NOMO-1 treated with dmso at 0.1 percent for 144 hours (cell line): ENCODE measurements around the gene AKR7A2.
A peak's percentile ranks its signal among the peaks of the same experiment; 100 is the strongest.

Experiments
- DNase-seq: peaks from one replicate; lab custom pipeline; 2025; ENCODE audit not compliant: unreplicated experiment; lab: John Stamatoyannopoulos, UW

AKR7A2 gene

DNA sequence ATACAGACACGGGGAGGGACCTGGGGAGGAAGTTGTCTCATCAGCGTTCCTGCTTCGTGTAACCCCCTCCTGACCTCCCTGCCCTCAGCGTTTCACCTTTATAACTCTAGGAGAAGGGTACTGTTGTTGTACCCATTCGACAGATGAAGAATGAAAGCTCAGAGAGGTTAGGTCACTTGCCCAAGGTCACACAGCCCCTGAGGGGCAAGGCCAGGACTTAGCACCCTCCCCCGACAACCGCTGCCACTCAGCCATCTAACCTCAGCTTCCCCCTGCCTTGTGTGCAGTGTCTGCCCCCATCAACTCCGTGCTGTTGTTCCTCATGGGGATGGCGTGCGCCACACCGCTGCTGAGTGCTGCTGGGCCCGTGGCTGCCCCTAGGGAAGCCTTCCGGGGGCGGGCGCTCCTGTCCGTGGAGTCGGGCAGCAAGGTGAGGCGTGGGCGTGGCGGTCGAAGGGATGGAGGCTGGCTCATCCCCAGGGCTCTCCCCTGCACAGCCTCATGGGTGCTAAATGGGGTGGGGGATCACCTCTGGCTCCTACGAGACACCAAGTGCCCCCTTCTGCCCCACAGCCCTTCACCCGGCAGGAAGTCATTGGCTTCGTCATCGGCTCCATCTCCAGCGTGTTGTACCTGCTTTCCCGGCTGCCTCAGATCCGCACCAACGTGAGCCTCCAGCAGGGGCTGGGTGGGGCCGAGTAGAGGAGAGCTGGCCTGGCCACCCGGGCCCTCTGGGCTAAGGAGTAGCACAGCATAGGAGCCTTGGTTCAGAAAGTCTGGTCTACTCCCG is 14.2 kb upstream of the AKR7A2 start:
- DNase-seq, result no peak

DNA sequence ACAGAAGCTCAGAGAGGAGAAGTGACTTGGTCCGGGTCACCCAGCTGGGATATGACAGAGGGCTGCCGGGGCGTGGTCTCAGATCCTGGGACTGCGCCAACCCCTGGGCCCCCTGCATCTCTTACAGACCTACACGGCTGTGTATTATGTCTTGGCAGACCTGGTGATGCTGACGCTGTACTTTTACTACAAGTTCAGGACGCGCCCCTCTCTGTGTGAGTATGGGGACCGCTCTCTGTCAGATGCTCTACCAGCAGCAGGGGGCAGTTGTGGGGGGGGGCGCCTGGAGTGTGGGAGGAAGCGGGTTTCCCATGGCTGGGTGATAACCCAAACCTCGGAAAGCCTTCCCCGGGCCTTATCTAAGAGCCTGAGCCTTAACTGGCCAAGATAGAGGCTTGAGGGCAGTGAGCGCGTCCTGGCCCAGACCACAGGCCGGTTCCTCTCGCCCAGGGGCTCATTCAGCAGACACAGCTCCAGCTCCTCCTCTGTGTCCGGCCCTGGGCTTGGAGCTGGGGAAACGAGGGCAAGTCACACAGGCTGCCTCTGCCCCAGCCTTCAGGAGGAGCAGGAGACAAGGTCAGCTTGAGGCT is 13.5 kb upstream of the AKR7A2 start:
- no peak for DNase-seq

- DNase-seq, result no peak
Observed at GRCh38 chr1:19324665-19324990, 12.7 kb upstream of the AKR7A2 start.

DNA sequence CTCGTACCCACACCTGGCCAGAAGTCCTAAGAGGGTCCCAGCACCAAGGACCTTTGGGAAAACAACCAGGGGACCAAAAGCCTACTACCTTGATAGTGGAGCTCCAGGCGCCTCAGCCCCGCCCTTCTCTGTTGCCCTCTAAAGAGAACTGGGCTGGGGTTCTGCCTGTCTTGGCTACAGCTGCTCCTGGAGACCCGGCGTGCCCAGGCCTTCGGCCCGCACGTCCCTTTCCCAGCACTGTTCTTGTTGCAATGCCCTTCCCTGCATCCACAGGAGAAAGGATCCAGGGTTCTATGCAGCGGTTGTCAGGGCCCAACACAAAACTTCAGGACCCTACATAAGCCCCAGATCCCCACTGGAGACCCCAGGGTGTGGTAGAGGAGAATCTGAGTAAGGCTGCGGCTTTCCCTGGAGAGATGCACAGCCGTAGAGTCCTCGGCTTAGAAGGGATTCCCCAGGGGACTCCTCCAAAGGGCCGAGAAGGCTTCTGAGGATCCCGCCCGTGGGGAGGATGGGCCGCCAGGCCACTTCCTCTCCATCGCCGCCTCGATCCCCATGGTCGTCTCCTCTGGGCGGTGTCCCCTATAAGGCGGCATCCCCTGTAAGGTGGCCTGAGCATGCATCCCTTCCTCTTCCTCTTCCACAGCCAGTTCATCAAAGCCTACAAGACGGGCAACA is 12.2 kb upstream of the AKR7A2 start:
- no peak for DNase-seq

GRCh38 chr1:19322481-19322880 is 10.5 kb upstream of the AKR7A2 start:
- DNase-seq, result no peak

GRCh38 chr1:19321071-19321470 is 9.1 kb upstream of the AKR7A2 start:
- no peak for DNase-seq

DNA sequence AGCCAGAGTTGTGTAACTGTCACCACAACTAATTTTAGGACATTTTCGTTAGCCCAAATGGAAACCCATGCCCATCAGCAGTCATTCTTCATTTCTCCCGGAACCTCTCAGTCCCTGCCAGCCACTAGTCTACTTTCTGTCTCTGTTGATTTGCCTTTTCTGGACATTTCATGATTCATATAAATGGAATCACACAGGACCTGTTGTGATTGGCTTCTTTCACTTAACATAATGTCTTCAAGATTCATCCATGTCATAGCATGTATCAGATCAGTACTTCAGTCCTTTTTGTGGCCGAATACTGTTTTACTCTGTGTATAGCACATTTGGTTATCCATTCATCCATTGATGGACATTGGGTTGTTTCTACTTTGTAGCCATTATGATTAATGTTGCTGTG is 7.3 kb upstream of the AKR7A2 start:
- DNase-seq, result peak; percentile 69

DNA sequence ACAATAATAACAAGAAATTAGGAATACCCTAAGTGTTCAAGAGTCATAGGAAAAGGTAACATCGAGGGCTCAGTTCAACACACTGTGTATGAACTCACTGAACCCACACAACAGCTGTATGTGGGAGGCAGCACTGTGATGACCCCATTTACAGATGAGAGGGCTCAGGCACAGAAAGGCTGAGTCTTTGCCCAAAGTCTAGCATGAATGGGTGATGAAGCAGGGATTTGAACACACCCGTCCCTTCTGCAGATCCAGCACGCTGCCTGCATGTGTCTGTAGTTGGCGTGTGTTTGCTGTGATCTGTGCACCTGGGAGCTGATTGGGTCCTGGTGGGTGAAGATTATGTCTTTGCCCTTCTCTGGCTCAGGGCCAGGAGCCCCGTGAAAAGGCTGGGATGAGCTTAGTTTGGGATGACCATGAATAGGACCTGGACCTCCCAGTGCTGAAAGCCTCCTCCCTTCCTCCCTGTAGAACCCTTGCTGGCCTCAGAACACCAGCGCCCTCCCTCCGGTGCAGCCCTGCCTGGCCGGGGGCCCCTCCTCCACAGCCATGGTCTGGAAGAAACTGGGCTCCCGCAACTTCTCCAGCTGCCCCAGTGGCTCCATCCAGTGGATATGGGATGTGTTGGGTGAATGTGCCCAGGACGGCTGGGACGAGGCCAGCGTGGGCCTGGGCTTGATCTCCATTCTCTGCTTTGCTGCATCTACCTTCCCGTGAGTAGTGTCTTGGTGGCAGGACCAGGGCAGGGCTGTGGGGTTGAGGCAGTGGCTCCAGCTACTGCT is 5.4 kb upstream of the AKR7A2 start:
- DNase-seq, result no peak

DNA sequence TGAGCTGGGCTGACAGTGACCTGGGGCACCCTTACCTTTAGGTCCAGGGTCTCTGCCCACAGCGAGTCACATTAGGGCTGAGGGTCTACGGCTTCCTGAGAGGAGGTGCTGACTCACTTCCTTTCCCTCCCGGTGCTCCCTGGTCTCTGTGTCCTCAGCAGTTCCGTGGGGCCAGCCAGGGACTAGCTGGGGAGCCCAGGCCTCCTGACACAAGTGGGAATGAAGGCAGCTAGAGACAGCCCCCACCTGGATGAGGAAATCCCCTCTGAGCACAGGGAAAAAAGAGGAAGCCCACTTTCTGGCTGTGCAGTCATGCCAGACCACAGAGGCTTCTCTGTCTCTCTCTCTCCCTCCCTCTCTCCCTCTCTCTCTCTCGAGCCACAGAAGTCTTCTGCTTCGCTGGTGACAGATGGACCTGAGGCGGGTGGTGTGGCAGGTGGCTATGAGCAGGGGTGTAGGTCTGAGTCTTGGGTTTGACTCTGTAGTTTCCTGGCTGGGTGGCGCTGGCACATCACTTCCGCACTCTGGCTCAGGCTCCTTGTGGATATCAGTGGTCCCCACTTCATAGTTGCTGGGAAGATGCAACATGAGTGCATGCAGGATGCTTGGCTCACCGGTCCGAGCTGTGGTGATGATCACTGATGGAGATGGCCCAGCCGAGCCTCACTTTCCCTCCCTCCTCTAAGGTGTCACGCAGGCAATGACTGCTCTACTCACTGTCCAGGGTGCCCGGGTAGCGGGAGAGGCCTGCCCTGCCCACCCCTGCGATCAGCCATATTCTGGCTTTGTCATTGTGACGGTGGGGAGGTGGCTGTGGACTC is 3.6 kb upstream of the AKR7A2 start:
- peak; percentile 64 for DNase-seq

- no peak for DNase-seq
Observed at GRCh38 chr1:19313961-19314882, 2.3 kb upstream of the AKR7A2 start.

DNA sequence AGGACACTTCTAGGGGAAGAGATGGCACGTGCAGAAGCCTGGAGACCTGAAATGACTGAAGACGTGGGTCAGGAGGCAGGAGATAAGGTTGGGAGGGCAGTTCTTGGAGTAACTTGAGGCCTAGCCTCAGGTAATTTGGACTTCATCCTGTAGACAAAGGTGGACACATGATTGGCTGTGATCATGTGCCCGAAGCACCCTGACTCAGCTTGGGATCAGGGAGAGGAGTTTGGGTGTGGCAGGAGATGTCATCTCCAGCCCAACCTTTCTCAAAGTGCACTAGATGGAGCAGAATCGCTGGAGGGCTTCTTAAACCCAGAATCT is 1.7 kb upstream of the AKR7A2 start:
- DNase-seq, result no peak

DNA sequence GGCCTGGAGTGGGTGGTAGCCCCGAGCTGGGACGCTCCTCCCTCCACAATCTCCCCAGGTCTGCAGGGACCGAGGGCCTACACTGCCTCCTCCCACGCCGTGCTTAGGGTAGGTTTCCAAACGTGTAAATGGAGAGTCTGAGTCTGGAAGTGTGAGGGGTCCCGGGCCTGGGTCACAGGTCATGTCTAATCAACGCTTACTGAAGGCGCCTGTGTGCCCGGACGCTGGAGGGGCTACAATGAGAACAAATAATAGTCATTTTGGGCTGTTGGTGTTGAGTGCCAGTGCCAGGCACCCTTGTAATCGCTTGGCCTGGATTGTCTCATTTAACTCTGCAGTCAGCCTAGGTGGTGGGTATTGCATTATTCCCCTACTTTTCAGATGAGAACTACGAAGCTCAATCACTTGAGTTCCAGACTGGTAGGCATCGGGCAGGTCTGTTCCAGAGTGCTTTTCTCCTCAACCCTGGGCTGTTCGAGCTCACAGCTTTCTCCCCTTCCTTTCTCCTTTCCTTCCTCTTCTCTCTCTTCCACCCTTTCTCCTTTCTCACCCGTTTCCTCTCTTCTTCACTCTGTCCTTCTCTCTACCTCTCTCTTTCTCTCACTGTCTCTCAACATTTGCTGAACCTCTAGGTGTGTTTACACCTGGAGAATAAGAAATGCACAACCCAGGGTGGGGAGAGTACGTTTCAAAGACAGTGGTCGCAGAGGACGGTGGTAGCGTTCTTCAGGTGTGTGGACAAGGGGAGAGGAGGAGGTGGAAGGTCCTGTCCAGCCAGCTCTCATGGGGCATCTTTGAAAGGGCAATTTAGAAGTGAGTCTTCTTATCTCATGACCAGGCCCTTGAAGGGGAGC is 1.1 kb upstream of the AKR7A2 start:
- no peak for DNase-seq

DNA sequence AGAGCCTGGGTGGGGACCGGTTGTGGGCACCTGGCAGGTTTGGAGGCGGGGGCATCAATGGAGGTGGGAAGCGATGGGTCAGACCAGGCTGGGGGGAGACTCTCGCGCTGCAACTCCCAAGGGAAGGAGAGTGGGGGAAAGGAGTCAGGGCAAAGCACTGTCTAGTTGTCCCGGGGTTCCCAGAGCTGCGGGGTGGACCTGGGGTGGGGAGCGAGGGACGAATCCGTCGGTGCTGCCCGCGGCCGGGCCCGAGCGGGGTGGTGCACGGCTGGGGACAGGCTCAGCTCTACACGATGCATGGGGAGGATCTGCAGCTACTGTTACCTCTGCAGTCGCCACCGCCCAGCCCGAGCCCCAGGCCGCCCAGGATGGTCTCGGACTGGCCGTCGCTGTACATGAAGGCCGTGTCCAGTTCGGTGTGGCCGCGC is 427 bp downstream of the AKR7A2 start:
- DNase-seq, result no peak

DNA sequence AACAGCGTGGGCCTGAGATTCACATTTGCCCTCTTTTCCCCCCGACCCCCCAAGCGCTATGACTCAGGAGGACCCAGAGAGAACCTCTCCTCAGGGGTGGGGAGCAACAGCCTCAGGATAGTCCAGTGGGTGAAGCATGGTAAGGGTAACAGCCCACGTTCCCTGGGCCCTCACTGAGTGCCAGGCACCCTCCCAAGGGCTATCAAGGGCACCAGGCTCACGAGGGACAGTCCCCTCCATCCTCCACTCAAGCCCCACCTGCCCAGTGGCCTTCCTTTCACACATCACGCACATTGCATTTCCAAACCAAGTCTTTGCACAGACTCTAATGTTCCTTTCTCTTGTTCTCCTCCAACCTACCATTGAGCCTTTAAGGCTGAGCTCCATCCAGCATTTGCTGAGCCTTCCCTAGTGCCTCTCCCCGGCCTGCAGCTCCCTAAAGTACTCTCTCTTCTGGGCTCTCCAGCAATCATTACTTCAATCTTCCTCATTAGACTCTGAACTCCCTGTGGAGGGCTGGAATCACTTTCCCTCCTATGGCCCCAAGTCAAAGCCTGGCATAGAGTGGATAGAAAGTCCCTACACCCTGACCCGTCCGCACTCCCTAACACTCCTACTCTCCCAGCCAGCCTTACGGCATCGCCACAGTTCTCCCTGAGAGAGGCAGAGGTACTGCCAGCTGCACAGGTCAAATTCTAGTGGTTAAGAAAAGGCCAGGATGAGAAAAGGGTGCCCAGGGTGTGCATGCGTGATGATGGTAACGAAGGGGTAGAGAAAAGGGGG is 1.0 kb downstream of the AKR7A2 start:
- no peak for DNase-seq

DNA sequence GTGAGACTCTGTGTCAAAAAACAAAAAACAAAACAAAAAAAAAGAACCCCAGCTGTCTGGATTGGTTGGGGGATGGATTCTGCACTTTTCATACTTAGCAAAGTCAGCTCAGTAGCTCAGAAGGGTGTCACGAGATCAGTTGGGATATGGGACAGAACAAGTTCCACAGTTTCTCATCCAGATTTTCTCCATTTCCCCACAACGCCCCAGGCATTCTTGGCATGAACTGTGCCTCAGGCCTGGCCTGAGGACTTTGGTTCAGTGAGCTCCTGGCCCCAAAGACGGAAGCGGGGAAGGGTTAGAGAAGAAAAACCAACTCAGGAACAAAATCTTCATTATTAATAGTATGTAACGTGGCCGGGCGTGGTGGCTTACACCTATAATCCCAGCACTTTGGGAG is 1.9 kb downstream of the AKR7A2 start:
- DNase-seq, result no peak

GRCh38 chr1:19309123-19309813 is 2.7 kb downstream of the AKR7A2 start:
- no peak for DNase-seq

DNA sequence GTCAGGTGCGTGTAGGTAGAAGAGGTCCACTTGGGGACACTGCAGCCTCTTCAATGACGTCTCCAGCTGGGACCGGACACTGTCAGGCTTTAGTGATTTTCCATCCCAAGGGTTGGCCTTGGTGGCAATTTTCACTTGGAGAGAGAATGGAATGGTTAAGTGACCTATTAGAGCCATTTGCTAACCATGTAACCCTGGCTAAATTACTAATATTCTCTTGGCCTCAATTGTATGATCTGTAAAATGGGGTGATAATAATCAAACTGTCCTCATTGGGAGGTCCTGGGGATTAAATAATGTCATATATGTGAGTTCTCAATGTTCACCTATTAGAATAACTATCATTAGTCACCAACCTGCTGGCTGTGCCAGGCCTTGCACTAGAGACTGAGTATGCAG is 3.4 kb downstream of the AKR7A2 start:
- DNase-seq, result no peak
